Lung (tissue), 12 donors: ENCODE measurements around the gene CXCR5. TPM values are rescaled to one million over a fixed set of nuclear protein-coding genes. Genes with fewer than 3 reads are reported as not detected.
"Not testable (repeated sequence)": the region's sequence is repeated elsewhere in the genome, so short reads cannot be mapped to it uniquely, and the experiment has no call there.

Source experiments
- ATAC-seq: fragments of 200-7000 bp; cut with Tn5 transposase; one replicate; pipeline ENCODE4 v1.9.1; 2020; ENCODE audit warnings: moderate number of reproducible peaks; ENCODE audit not compliant: insufficient read depth, low FRiP score
- DNase-seq, 3 donors: peaks; one replicate each; pipeline ENCODE4 v3.0.0-alpha.2; 2013 to 2017
- H3K27ac ChIP-seq, 2 donors: one replicate each; pipeline ENCODE4 v1.5.1; 2013; ENCODE audit warnings: mild to moderate bottlenecking in 2 of 2, moderate library complexity in 2 of 2, control low read depth in 1 of 2, inconsistent platforms in 1 of 2, low read depth in 1 of 2, low read length in 1 of 2
- H3K27me3 ChIP-seq, 3 donors: one replicate each; pipeline ENCODE4 v1.5.1; 2013; ENCODE audit warnings: low read length in 2 of 3; ENCODE audit not compliant: control insufficient read depth in 3 of 3, insufficient read depth in 3 of 3
- H3K36me3 ChIP-seq, 4 donors: one replicate each; pipeline ENCODE4 v1.5.1; 2013; ENCODE audit warnings: low read length in 4 of 4, mild to moderate bottlenecking in 1 of 4, moderate library complexity in 1 of 4; ENCODE audit not compliant: control insufficient read depth in 4 of 4, insufficient read depth in 4 of 4
- H3K4me1 ChIP-seq, 5 donors: one replicate each; pipeline ENCODE4 v1.5.1; 2013; ENCODE audit warnings: low read length in 5 of 5, mild to moderate bottlenecking in 2 of 5, moderate library complexity in 1 of 5; ENCODE audit not compliant: control insufficient read depth in 5 of 5, insufficient read depth in 5 of 5
- H3K4me3 ChIP-seq: one replicate; pipeline ENCODE4 v1.5.1; 2013; ENCODE audit warnings: mild to moderate bottlenecking, control low read depth, moderate library complexity
- H3K9ac ChIP-seq, 2 donors: one replicate each; pipeline ENCODE4 v1.5.1; 2013; ENCODE audit warnings: low read length in 2 of 2, control low read depth in 1 of 2; ENCODE audit not compliant: insufficient read depth in 1 of 2
- H3K9me3 ChIP-seq, 4 donors: one replicate each; pipeline ENCODE4 v1.5.1; 2013; ENCODE audit warnings: low read length in 3 of 4, mild to moderate bottlenecking in 1 of 4, moderate library complexity in 1 of 4; ENCODE audit not compliant: control insufficient read depth in 4 of 4, insufficient read depth in 3 of 4
- CTCF ChIP-seq: IDR thresholded peaks from 2 replicates; pipeline ENCODE4 v1.5.1; 2012; ENCODE audit warnings: mild to moderate bottlenecking; ENCODE audit errors: control extremely low read depth, extremely low read depth
- WGBS, 2 donors: extraction: QIAGEN DNeasy Blood & Tissue Kit; methylation state at CpG; one replicate each; pipeline ENCODE4 v1.1.7; 2013; 5-methylcytosine and 5-hydroxymethylcytosine counted together
- polyA plus RNA-seq, 2 donors: library from polyadenylated mRNA; stranded (reverse); fragments of 200-250 nt; gene quantifications; one replicate each; pipeline ENCODE4 v1.2.1, GENCODE V29; 2013
- total RNA-seq, 2 donors: library from RNA; depleted of rRNA in 1 of 2; stranded (reverse); fragments of >200 nt in 1 of 2; gene quantifications; one replicate each; pipeline ENCODE4 v1.2.1, GENCODE V29; 2014 to 2021
- donor health status: control.
- donor health status: control.
- donor health status: Bipolar disorder and iron deficiency.
- donor health status: healthy.
- donor health status: DM: yes; HTN: yes; CAD: no.

The CXCR5 gene
- total and polyA plus RNA-seq, 4 donors: 0.16 to 0.65 (median 0.48) TPM; not detected in 1

DNA sequence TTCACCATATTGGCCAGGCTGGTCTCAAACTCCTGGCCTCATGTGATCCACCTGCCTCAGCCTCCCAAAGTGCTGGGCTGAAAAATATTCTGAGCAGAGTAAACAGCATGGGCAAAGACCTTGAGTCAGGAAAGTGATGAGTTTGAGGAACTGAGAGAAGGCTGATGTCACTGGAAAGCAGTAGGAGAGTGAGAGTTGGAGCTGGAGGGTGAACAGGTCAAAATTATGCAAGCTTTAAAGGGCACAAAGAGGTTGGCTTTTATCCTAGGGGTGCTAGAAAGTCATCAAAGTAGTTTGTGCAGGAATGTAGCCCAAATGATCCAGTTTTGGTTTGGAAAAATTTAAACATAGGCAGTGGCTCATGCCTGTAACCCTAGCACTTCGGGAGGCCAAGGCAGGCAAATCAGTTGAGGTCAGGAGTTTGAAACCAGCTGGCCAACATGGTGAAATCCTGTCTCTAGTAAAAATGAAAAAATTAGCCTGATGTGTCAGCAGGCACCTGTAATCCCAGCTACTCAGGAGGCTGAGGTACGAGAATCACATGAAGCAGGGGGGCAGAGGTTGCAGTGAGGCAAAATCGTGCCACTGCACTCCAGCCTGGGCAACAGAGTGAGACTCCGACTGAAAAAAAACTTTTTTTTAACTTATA lies 44.7 kb upstream of the CXCR5 start:
- H3K4me3 ChIP-seq: no peak overlapping the region
- DNase-seq: peak in 1 of 3 donors; percentile 3
- no peak for ATAC-seq
- no peak for TF ChIP-seq CTCF
- no peak overlapping the region for H3K27ac ChIP-seq
- no peaks in the 10 kb centered on the region for H3K36me3 ChIP-seq
- H3K27me3 ChIP-seq: no peaks in the 10 kb centered on the region
- no peaks in the 10 kb centered on the region for H3K9me3 ChIP-seq
- no peaks in the 10 kb centered on the region for H3K4me1 ChIP-seq
- no peak overlapping the region for H3K9ac ChIP-seq
- whole genome bisulfite sequencing, 2 donors: 79 to 82% methylated on average over 4 of the region's 4 CpGs

GRCh38 chr11:118841469-118842242 lies 42.0 kb upstream of the CXCR5 start:
- 79 to 89% methylated on average over 8 of the region's 8 CpGs for WGBS, 2 donors
- H3K9me3 ChIP-seq: no peaks in the 10 kb centered on the region
- DNase-seq (no peak), ATAC-seq (no peak)
- H3K9ac ChIP-seq: no peak overlapping the region
- no peak for TF ChIP-seq CTCF
- no peak overlapping the region for H3K4me3 ChIP-seq
- H3K27ac ChIP-seq: no peak overlapping the region
- no peaks in the 10 kb centered on the region for H3K36me3 ChIP-seq
- H3K27me3 ChIP-seq: no peaks in the 10 kb centered on the region
- H3K4me1 ChIP-seq: no peaks in the 10 kb centered on the region

DNA sequence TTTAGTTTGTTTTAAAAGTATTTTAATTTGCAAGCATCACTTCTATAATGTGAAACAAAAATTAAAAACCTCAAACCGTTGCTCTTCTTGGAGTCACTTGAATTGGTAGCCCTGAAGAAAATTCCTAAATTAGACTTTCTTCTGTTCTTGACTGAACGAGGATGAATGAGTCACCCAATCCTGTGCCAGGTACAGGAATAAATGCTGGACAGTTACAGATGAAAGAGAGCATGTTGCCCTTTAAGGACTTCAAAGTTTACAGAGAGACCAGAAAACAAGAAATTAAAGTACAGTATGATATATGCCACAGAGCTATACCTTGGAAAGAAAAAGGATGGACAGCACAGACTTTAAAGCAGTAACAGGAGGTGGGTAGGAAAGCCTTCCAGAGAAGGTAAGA lies 41.3 kb upstream of the CXCR5 start:
- DNase-seq: no peak
- H3K4me3 ChIP-seq: no peak overlapping the region
- WGBS, 2 donors: 35 to 53% methylated on average over 2 of the region's 2 CpGs
- no peaks in the 10 kb centered on the region for H3K36me3 ChIP-seq
- no peaks in the 10 kb centered on the region for H3K27me3 ChIP-seq
- no peaks in the 10 kb centered on the region for H3K4me1 ChIP-seq
- H3K9me3 ChIP-seq: no peaks in the 10 kb centered on the region
- no peak for TF ChIP-seq CTCF
- H3K27ac ChIP-seq: no peak overlapping the region
- no peak for ATAC-seq
- no peak overlapping the region for H3K9ac ChIP-seq

- H3K4me3 ChIP-seq, H3K27me3 ChIP-seq, ATAC-seq, H3K36me3 ChIP-seq, H3K4me1 ChIP-seq, H3K9me3 ChIP-seq, DNase-seq, H3K9ac ChIP-seq, H3K27ac ChIP-seq: not testable (repeated sequence)
- WGBS, 2 donors: 88 to 93% methylated on average over 7 of the region's 7 CpGs
Observed at GRCh38 chr11:118842843-118843242, 40.8 kb upstream of the CXCR5 start.
